Esophagus muscularis mucosa (tissue), 4 donors: ENCODE measurements around the gene PROX1. TPM values are rescaled to one million over a fixed set of nuclear protein-coding genes. Genes with fewer than 3 reads are reported as not detected.

Experiments used
- DNase-seq: peaks from one replicate; pipeline ENCODE4 v3.0.0-alpha.2; 2017; ENCODE audit errors: extremely low spot score
- H3K27ac ChIP-seq, 4 donors: fragments of 200-600 bp; sonication (generic); replicated peaks in 1 of 4; 1 replicate in 3 of 4; 2 replicates in 1 of 4; pipeline ENCODE4 v1.5.1; 2016 to 2019; ENCODE audit warnings: mild to moderate bottlenecking in 1 of 4
- H3K27me3 ChIP-seq, 4 donors: fragments of 200-600 bp; sonication (generic); one replicate each; pipeline versions ENCODE4 v1.5.1 to v1.6.0; 2016 to 2019
- H3K36me3 ChIP-seq, 4 donors: fragments of 200-600 bp; sonication (generic); one replicate each; pipeline ENCODE4 v1.5.1; 2016 to 2019
- H3K4me1 ChIP-seq, 4 donors: fragments of 200-600 bp; sonication (generic); one replicate each; pipeline ENCODE4 v1.5.1; 2016 to 2019
- H3K4me3 ChIP-seq, 4 donors: fragments of 200-600 bp; sonication (generic); 1 replicate in 2 of 4; 2 replicates in 2 of 4; pipeline ENCODE4 v1.5.1; 2016 to 2019; ENCODE audit warnings: mild to moderate bottlenecking in 4 of 4, moderate library complexity in 1 of 4
- H3K9me3 ChIP-seq, 4 donors: fragments of 200-600 bp; sonication (generic); 1 replicate in 3 of 4; 2 replicates in 1 of 4; pipeline ENCODE4 v1.5.1; 2016 to 2019
- EP300 ChIP-seq: sonication (generic); formaldehyde crosslinking; IDR thresholded peaks from one replicate; pipeline ENCODE4 v1.6.1; 2017; ENCODE audit warnings: antibody characterized with exemption
- POLR2A ChIP-seq: fragments of 450-650 bp; IDR thresholded peaks from one replicate; pipeline ENCODE4 v1.6.1; 2017; ENCODE audit warnings: antibody characterized with exemption, moderate library complexity, mild to moderate bottlenecking, low read depth
- POLR2AphosphoS5 ChIP-seq, 2 donors: sonication (generic); formaldehyde crosslinking; IDR thresholded peaks; one replicate each; pipeline ENCODE4 v1.6.1; 2017; ENCODE audit warnings: antibody characterized with exemption in 2 of 2
- WGBS: methylation state at CpG from one replicate; pipeline ENCODE4 v1.1.5; 2018; 5-methylcytosine and 5-hydroxymethylcytosine counted together
- intact Hi-C: fragments of 100-400 bp; cut with DNase I; formaldehyde crosslinking; loops from one replicate; pipeline ENCODE4 v1.15.1; 2023
- total RNA-seq, 4 donors: library from RNA; depleted of rRNA; stranded (reverse); fragments of >200 nt; gene quantifications; one replicate each; pipeline versions ENCODE4 v1.1.0 to v1.2.1, GENCODE V29; 2016
- TF ChIP-seq, protein P1 (sequence below), 3 experiments: fragments of 200-600 bp in 2 of 3; fragments of 450-650 bp in 1 of 3; sonication (generic) in 2 of 3; IDR thresholded peaks; one replicate each; pipeline ENCODE4 v1.5.1; 2017 to 2019; ENCODE audit warnings: antibody characterized with exemption in 3 of 3, mild to moderate bottlenecking in 2 of 3, moderate library complexity in 1 of 3

PROX1 gene
- total RNA-seq, 4 donors from 2014 or later, result 2.0 to 5.3 (median 2.5) TPM

DNA sequence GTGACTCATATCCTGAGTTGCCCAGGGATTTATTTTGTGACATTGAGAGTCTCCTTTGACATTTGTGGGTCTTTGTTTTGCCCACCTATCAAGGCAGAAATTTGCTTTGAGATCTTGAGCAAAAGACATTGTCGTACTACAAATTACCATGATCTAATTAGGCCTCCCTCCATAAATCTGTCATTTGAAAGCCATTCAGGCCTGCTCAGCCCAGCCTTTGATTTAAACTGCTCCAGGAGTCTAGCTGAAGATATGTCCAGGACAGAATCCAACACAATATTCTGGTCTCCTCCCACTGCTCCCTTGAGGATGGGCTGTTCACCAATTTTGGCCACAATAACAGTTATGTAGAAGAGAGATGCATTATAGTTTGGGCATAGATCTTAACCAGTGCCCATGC, 86.7 kb downstream of the PROX1 start:
- intact Hi-C loops, result no loop called here
- Histone ChIP-seq H3K27me3 (peaks cover 0 to 27% (median 0%) of the 10 kb centered on the region in 4 donors), H3K9me3 (no peaks in the 10 kb centered on the region), H3K4me3 (no peak overlapping the region), H3K27ac (no peak overlapping the region), H3K36me3 (no peaks in the 10 kb centered on the region), H3K4me1 (no peaks in the 10 kb centered on the region)
- WGBS, result 71% methylated on average over 1 of the region's 1 CpG
- DNase-seq, result no peak
- TF ChIP-seq, protein P1, sequence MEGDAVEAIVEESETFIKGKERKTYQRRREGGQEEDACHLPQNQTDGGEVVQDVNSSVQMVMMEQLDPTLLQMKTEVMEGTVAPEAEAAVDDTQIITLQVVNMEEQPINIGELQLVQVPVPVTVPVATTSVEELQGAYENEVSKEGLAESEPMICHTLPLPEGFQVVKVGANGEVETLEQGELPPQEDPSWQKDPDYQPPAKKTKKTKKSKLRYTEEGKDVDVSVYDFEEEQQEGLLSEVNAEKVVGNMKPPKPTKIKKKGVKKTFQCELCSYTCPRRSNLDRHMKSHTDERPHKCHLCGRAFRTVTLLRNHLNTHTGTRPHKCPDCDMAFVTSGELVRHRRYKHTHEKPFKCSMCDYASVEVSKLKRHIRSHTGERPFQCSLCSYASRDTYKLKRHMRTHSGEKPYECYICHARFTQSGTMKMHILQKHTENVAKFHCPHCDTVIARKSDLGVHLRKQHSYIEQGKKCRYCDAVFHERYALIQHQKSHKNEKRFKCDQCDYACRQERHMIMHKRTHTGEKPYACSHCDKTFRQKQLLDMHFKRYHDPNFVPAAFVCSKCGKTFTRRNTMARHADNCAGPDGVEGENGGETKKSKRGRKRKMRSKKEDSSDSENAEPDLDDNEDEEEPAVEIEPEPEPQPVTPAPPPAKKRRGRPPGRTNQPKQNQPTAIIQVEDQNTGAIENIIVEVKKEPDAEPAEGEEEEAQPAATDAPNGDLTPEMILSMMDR (IDR thresholded peaks at IDR 0.05), result no peak
- TF ChIP-seq POLR2AphosphoS5 (IDR thresholded peaks at IDR 0.05), result no peak
- no peak for TF ChIP-seq POLR2A
- TF ChIP-seq EP300, result no peak

DNA sequence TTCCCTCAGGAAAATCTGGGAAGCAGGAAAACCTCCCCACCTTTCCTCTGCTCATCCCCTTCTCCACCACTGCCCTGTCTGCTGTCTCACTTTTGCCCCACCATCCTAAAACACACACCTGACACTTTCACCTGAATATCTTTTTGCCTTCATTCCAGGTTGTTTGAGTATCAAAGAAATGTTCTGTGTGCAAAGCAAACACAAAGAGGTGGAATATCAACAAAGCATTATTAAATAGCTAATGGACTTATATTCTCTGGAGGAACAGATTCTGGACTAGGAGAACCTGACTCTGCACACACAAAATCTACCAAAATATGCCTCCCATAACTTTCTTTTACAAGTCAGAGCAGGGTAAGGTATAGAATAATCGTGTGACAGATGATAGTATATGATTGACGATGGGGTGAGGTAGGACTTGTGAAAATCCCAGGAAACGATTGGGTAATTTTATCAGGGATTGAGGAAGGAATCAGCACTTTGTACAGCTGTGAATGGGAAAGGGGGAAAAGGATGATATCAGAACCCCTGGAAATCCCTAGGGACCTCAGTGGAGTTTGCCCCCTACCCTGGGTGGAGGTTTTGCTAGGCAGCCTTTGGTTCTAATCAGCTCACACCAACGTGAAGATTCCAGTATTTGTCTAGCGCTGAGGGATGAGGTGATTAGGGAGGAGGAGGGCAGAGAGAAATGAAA, 87.7 kb downstream of the PROX1 start:
- 48% methylated on average over 5 of the region's 5 CpGs for WGBS
- intact Hi-C loops, result no loop called here
- no peak for TF ChIP-seq EP300
- no peak for TF ChIP-seq POLR2AphosphoS5 (IDR thresholded peaks at IDR 0.05)
- no peak for TF ChIP-seq POLR2A
- TF ChIP-seq, protein P1 (IDR thresholded peaks at IDR 0.05), result no peak

DNA sequence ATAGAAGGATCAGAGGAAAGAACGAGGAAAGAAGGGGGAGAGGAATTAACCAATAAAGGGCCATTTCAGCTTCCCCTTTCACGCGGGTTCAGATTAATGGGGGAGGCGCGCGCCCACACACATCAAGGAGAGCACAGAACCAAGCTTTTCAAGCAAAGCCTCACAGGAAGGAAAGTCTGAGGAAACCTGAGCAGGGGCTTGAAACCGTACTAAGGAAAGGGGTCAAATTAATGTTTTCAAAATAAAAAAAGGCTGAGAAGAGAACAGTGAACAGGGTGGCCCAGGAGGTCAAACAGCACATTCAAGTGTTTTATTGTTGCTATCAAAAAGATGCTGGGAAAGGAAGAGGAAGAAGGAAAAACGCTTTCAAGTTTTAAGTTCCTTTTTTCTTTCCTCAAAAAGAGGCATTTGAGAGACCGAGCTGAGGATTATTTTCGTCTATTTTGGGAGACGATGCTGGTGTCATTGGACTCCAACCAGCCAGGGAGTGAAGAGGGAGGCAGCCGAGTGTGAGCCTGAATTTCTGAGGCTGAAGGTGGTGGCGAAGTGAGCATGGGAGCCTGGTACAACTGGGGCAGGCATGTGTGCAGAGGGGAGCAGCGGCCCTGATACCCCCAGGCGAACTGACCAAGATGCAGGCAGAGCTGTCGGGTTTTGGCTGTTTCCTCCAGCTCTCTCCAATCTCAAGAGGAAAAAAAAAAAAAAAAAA, 88.4 kb downstream of the PROX1 start:
- TF ChIP-seq POLR2A (no peak), POLR2AphosphoS5 (IDR thresholded peaks at IDR 0.05) (no peak), EP300 (no peak)
- TF ChIP-seq, protein P1 (IDR thresholded peaks at IDR 0.05), result no peak
- H3K4me3 ChIP-seq, result no peak overlapping the region
- no peaks in the 10 kb centered on the region for H3K36me3 ChIP-seq
- no peak overlapping the region for H3K27ac ChIP-seq
- H3K9me3 ChIP-seq, result no peaks in the 10 kb centered on the region
- 57% methylated on average over 16 of the region's 16 CpGs for WGBS
- intact Hi-C loops, result no loop called here
- DNase-seq, result no peak
- no peaks in the 10 kb centered on the region for H3K4me1 ChIP-seq
- H3K27me3 ChIP-seq, result peaks cover 0 to 27% (median 0%) of the 10 kb centered on the region in 4 donors

More for the DNA sequence above, 87.7 kb downstream of the PROX1 start:
- H3K9me3 ChIP-seq, result no peaks in the 10 kb centered on the region
- no peak overlapping the region for H3K4me3 ChIP-seq
- H3K36me3 ChIP-seq, result no peaks in the 10 kb centered on the region
- no peaks in the 10 kb centered on the region for H3K4me1 ChIP-seq
- H3K27ac ChIP-seq, result no peak overlapping the region
- H3K27me3 ChIP-seq, result peaks cover 0 to 27% (median 0%) of the 10 kb centered on the region in 4 donors
- DNase-seq, result no peak

DNA sequence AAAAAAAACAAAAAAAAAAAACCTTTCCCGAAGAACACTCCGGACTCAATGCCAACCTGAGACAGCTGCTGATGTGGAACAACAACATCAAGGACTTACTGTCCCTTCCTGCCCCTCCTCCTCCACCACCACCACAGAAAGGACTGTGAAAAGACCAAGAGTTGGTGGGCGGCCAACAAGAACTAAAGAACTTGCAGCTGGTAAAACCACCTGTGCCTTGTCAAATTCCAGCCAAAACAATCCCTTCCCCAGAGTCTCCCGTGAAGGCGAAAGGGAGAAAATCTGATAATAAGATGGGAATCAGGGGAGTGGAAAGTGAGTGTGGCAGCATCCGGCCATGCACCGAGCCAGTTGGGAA, 88.9 kb downstream of the PROX1 start:
- H3K9me3 ChIP-seq, result no peaks in the 10 kb centered on the region
- no peak overlapping the region for H3K4me3 ChIP-seq
- no peak overlapping the region for H3K27ac ChIP-seq
- no peaks in the 10 kb centered on the region for H3K4me1 ChIP-seq
- no peak for DNase-seq
- 43% methylated on average over 7 of the region's 7 CpGs for WGBS
- H3K36me3 ChIP-seq, result no peaks in the 10 kb centered on the region
- TF ChIP-seq, protein P1 (IDR thresholded peaks at IDR 0.05), result no peak
- no peak for TF ChIP-seq EP300
- no peak for TF ChIP-seq POLR2A
- TF ChIP-seq POLR2AphosphoS5 (IDR thresholded peaks at IDR 0.05), result no peak
- H3K27me3 ChIP-seq, result peaks cover 0 to 27% (median 0%) of the 10 kb centered on the region in 4 donors
- intact Hi-C loops, result no loop called here
